Activated effector memory CD4-positive, alpha-beta T cell treated with Interleukin-2 at 50 U/mL for 16 hours (primary cell): ENCODE results near the gene FHL1.
A peak's percentile ranks its signal among the peaks of the same experiment; 100 is the strongest.
"Not testable (repeated sequence)": the region's sequence is repeated elsewhere in the genome, so short reads cannot be mapped to it uniquely, and the experiment has no call there.

Source experiments
- DNase-seq: peaks from one replicate; pipeline ENCODE4 v3.0.0-alpha.2; 2020

FHL1 gene

DNA sequence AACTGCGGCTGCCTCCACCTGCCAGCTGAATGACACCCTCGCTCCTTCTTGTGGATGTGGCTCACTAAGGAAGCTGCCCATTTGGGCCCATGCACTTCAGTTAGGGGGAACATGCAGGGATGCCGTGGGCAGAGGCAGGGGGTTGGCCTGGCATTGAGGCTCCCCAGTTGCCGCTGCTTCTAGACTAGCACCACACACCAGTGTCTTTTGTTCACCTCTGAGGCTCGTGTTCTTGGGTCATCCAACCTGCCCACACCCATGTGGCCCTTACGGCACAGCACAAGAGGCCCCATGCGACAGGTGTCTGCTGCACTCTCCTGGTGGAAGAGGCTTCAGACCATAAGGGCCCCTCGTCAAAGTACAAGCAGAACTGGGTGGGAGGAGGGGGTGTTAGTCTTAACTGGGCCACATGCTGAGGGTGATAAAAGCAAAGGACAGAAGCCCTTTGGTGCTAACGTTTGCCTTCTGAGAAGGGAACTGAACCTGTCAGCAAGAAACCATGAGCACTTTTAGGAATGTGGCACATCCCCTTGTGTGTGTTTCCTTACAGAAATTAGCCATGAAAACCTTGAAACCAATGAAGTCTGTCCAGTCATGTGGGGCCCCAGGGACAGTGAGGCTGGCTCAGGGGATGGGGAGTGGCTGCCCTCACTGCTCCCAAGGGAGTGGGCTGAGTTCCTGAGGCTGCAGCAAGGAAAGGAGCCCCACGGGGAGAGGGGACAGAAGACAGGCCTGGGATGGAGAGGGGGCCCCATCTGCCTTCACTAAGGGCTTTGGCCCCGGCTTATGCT lies 64.6 kb downstream of the FHL1 start:
- no peak for DNase-seq

GRCh38 chrX:136212557-136213111 lies 65.3 kb downstream of the FHL1 start:
- DNase-seq: no peak

GRCh38 chrX:136214551-136214950 lies 67.2 kb downstream of the FHL1 start:
- DNase-seq: no peak

DNA sequence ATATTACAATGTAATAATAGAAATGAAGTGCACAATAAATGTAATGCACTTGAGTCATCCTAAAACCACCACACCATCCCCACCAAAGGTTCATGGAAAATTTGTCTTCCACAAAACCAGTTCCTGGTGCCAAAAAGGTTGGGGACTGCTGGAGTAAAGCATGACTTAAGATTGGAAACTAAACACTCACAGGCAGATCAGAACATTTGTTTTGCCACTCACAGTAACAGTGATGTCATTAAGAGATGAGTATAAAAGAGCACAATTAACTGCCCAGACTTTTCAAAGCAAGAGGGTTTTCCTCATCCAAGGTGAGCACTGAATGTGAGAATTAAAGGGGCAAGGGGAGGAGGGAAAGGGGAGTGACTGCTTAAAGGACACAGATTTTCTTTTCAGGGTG lies 68.2 kb downstream of the FHL1 start:
- DNase-seq: no peak

GRCh38 chrX:136219893-136220292 lies 72.6 kb downstream of the FHL1 start:
- DNase-seq: no peak

- DNase-seq: no peak
Observed at GRCh38 chrX:136220540-136220939, 73.2 kb downstream of the FHL1 start.

GRCh38 chrX:136220951-136221350 lies 73.6 kb downstream of the FHL1 start:
- DNase-seq: no peak

DNA sequence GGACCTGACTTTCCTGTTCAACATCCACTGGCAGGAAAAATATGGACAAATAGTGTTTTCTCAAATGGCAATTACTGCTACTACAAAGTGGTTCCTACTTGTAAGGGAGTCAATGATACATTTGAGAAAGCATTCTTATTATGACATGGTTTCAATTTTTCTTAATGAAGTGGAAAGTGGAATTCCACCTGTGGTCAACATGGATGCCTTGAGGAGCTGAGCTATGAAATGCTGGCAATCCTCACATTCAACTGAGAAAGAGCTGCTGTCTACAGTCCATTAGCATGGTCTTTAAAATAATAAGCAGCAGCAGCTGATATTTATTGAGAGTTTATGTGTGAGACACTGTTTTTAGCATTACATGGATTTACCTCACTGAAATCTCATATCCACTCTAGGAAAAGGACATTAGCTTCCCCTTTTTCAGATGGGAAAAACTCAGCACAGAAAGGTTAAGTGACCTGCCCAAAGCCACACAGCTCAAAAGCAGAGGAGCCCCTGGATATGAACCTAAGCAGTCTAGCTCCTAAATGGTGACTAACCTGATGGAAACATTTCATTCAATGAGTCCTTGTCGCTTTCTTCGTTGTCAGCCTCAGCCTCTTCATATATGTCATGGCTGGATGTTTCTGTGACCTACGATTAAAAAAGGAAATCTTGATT lies 74.6 kb downstream of the FHL1 start:
- DNase-seq: no peak

GRCh38 chrX:136227074-136227473 lies 79.7 kb downstream of the FHL1 start:
- DNase-seq: no peak

DNA sequence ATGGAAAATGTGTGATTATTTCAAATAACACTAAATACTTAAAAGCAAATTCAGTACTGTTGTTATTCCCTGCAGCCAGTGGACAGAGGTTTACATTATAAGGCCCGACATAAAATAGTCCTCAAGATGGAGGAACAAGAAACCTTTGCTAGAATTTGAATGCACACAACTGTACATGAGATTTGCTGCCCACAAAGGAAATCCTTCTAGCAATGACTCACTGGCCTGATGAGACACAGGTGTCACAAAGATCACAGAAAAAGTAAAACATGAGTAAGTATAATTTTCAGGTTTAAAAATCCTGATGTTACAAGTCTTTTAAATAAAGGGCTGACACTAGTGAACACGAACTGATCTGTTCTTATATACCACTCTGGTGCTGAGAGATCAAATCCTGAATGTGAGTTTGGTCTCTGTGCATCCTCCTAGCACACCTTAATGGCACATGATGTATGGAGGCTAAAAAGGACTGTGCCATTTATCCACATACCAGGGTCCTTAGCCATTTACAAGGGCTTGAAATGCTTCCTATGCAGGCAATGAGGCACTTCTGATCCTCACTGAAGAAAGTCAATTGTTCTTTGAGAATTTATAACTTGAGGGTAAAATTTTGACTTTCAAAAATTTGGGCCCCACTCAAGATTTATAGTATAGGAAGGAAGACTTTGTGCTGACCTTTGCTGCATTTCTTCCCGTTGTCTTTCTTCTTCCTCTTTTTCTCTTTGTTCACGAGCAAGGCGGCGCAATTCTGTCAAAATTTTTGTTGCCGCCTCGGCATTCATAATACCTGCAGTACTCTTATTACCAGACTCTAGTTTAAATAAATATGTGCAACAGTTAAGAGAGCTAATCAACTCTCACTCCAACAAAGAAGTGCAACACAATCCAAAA lies 80.9 kb downstream of the FHL1 start:
- no peak for DNase-seq

GRCh38 chrX:136228839-136229207 lies 81.5 kb downstream of the FHL1 start:
- DNase-seq: no peak

GRCh38 chrX:136237074-136237473 lies 89.7 kb downstream of the FHL1 start:
- DNase-seq: no peak

- not testable (repeated sequence) for DNase-seq
Observed at GRCh38 chrX:136237849-136238248, 90.5 kb downstream of the FHL1 start.

GRCh38 chrX:136246201-136246600 lies 98.9 kb downstream of the FHL1 start:
- no peak for DNase-seq

DNA sequence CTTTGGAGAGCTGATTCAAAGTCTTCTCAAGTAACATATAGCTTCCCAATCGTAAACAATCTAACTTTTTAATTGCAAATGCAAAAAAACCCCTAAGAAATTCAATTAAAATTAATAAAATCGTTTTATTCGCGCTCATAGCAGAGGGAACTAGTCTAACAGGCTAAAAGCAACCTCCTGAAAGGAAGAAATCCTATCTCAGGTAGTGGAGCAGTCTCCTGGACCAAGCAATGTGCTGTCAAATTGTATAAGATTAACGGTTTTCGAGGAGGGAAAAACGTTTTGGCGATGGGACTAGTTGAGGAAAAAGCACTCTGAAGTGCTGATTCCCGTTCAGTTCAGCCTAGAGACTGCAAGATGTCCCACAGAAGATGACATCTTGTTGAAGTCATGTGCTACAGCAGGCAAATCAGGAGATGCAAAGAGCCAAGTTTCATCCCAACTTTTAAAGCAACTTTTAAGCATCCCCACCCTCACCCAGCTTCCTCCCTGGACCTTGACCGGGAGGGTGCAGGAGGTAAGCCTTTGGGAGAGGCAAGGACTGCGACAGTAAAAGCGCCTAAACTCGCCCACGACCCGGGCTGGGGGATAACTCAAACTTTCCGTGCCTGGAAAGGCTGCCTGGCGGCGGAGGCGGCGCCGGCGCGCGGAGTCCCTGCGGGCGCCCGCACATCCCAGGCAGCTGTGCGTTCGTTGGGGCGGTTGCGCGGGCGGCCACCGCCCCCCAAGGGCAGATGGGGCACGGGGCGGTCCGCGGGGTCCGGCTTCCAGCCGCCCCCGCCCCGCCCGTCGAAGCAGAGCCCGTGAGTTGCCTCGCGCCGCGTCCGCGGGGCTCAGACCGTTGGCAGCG lies 103.1 kb downstream of the FHL1 start:
- peak; percentile 0 for DNase-seq

DNA sequence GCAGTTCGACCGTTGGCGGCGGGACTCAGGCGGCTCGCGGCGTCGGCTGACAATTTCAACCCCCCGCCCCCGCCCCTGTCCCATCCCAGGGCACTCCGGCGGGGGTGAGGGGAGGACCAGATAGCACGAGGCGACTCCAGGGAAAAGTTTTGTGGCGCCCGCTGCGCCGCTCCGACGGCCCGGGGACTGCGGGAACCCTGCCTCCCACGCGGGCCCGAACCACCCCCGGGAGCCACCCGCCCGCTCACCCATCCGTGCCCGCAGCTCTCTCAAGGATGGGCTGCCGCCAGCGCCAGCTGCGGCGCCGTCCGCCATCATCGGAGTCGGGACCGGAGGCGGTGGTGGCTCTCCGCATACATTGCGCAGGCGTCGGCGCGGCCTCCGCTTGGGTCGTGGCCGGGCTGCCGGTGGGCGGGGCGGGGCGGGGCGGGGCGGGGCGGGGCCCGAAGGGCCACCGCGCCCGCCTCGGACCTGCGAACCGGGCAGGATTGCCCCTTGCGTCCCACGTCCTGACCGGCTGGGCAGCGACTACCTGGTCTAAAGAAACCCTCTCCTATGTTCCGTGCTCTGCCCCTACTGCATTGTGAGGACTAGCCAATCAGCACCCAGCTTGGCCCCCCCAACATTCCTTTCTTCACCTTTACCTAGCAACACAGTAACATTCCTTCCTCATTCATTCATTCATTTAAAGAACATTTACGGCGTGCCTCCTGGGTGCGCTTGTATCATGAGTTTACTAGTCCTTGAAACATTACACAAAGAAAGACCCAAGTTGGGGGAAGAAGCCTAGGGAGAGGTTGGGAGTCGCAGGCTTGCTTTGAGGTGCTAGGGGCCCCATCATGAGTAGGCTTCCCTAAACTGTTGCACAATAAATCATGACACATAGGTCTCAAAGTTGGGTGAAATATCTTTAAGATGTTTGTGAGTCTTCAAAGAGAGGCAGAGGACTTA lies 104.0 kb downstream of the FHL1 start, which contains the start of gene MAP7D3:
Gene MAP7D3 (minus strand): TSS at position 360 of the 951 bp plus-strand sequence. CDS start 42 bp downstream, at position 318.
- peak; percentile 57 for DNase-seq

DNA sequence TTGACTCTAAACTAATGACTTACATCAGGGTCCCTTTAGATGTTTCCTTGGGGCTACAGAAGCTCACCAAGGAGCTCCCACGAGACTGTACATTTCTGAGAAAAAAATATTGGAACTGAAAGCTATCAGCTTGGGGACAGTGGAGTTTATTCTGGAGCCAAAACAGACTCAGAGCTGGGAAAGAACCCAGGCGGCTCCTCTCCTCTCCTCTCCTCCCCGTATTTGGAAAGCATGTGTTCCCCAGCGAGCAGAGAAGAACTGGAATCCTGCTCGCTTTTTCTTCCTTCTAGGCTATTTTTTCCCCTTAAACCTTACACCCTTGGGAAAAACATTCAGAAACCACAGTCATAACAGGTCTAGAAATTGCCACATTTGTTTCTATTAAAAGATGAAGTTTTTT lies 108.2 kb downstream of the FHL1 start:
- DNase-seq: no peak

- DNase-seq: no peak
Observed at GRCh38 chrX:136256026-136256425, 108.7 kb downstream of the FHL1 start.

GRCh38 chrX:136258951-136259350 lies 111.6 kb downstream of the FHL1 start:
- DNase-seq: no peak

- DNase-seq: no peak
Observed at GRCh38 chrX:136259543-136259942, 112.2 kb downstream of the FHL1 start.

DNA sequence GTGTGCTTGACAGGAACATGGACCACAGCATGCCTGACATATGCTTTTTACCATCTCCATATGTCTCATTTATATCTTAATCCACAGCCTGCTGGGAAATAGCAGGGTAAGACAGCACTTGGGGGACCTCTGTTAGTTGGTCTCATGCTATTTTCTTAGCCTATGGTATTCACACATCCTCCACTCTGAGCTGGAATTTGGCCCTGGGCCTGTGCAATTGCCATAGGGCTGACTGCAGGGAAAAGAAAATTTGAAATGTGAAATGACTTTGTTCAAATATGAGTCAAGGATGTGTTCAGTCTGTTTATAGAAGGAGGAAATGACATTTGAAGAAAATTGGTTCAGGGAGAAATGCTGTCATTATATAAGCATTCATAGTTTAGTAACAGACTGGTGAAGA lies 113.4 kb downstream of the FHL1 start:
- DNase-seq: no peak
